Right hindlimb (tissue), 1 donor: ENCODE measurements around the gene MPHOSPH10.
"Not testable (repeated sequence)": the region's sequence is repeated elsewhere in the genome, so short reads cannot be mapped to it uniquely, and the experiment has no call there.

ENCODE experiments used
- DNase-seq: peaks from one replicate; pipeline ENCODE4 v3.0.0-alpha.2; 2018

Gene MPHOSPH10, protein sequence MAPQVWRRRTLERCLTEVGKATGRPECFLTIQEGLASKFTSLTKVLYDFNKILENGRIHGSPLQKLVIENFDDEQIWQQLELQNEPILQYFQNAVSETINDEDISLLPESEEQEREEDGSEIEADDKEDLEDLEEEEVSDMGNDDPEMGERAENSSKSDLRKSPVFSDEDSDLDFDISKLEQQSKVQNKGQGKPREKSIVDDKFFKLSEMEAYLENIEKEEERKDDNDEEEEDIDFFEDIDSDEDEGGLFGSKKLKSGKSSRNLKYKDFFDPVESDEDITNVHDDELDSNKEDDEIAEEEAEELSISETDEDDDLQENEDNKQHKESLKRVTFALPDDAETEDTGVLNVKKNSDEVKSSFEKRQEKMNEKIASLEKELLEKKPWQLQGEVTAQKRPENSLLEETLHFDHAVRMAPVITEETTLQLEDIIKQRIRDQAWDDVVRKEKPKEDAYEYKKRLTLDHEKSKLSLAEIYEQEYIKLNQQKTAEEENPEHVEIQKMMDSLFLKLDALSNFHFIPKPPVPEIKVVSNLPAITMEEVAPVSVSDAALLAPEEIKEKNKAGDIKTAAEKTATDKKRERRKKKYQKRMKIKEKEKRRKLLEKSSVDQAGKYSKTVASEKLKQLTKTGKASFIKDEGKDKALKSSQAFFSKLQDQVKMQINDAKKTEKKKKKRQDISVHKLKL

DNA sequence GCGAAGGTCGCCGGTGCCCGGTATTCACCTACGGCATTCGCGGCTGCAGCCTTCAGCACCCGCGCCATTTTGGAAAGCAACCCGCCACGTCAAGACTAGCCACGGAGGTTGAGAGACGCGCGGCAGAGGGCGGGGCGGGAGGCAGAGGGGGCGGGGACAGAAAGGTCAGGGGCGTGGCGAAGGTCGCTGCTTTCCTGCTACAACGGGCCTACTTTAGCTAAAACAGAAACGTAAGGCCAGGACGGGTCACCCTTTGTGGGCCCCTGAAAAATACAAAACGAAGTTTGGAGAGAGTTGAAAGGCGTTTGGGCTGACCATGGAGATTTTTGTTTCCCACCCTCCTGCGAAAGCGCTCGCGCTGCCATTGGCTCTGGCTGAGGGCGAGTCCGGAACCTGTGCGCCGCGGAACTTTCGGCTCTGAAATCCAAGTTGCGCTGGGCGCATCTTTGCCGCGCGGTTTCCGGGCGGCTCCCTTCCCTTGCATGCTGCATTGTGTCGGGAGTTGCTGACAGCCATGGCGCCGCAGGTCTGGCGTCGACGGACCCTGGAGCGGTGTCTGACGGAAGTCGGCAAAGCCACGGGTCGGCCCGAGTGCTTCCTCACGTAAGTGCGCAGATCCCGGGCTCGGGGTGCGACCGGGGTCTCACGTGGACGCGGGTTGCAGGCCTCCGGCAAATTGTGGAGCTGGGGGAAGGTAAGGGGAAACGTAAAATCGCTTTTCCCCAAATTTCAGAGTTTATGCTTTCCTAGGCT is at the start of gene MPHOSPH10, which contains the start of gene MCEE:
TSS of gene MPHOSPH10 (plus strand) at position 483 of the 753 bp plus-strand sequence. CDS start at position 515, 32 bp downstream.
TSS of gene MCEE (minus strand) at position 78 of the 753 bp plus-strand sequence. CDS start at position 68, 10 bp downstream.
- DNase-seq, result peak; percentile 96

GRCh38 chr2:71082402-71083252 is 47.8 kb upstream of the MPHOSPH10 start:
- DNase-seq, result no peak

GRCh38 chr2:71083297-71083696 is 47.1 kb upstream of the MPHOSPH10 start:
- not testable (repeated sequence) for DNase-seq

GRCh38 chr2:71083752-71084312 is 46.6 kb upstream of the MPHOSPH10 start:
- DNase-seq, result not testable (repeated sequence)

GRCh38 chr2:71085325-71086003 is 45.0 kb upstream of the MPHOSPH10 start:
- not testable (repeated sequence) for DNase-seq

- not testable (repeated sequence) for DNase-seq
Measured at GRCh38 chr2:71089475-71089874, 41.0 kb upstream of the MPHOSPH10 start.

- not testable (repeated sequence) for DNase-seq
Measured at GRCh38 chr2:71091808-71092207, 38.6 kb upstream of the MPHOSPH10 start.

- not testable (repeated sequence) for DNase-seq
Measured at GRCh38 chr2:71092491-71093260, 37.8 kb upstream of the MPHOSPH10 start.

DNA sequence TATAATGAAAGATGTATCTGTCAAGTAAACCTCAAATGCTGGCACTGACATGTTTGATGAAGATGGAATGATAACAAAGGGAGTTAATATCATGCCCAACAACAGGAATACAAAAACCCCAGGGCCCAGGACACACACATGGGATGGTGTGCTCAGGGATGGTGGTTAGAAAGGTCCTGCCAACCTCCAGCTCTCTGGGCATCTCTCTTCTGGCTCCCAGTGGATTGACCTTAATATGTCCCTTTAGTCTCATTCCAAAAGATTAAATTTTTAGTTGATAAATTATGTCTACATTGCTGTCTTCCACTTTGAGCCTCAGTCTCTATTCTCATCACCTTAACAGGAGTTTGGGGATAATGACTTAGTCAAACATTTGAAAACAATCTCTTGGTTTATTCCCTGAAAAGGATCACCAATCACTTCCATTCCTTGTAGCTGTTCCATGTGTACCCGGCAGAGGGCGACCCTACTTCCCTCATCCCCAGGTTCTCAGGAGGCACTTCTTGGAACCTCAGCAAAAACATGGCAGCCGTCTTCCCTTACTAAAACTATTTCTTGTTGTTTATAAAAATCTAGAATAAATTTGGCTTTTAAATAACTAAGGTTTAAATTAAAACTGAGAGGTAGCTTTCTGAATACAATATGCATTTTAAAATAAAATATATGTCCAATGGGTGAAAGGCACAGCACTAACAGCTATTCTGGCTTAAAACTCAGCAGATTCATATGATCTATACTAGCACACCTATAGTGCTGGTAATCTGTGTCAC is 30.1 kb upstream of the MPHOSPH10 start:
- DNase-seq, result no peak

DNA sequence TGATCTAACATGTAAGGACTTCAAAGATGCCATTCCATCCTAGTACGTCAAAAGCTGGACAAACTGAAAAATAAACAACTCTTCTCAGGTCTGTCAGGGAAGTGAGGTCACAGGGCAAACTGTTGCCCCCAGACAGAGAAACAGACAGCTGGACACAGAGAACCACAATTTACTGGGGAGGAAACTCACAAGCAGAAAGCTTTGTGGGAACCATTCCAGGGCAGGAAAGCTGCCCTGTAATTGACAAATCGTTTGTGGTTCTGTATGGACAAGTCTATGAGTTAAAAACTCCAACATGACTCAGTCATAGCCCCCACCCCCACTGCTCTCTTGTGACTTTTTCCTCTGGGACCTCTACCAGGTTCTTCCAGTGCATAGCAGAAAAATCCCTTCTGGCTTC is 28.8 kb upstream of the MPHOSPH10 start:
- DNase-seq, result peak; percentile 53

- DNase-seq, result no peak
Measured at GRCh38 chr2:71102981-71103681, 27.3 kb upstream of the MPHOSPH10 start.

GRCh38 chr2:71103809-71104208 is 26.6 kb upstream of the MPHOSPH10 start:
- no peak for DNase-seq

DNA sequence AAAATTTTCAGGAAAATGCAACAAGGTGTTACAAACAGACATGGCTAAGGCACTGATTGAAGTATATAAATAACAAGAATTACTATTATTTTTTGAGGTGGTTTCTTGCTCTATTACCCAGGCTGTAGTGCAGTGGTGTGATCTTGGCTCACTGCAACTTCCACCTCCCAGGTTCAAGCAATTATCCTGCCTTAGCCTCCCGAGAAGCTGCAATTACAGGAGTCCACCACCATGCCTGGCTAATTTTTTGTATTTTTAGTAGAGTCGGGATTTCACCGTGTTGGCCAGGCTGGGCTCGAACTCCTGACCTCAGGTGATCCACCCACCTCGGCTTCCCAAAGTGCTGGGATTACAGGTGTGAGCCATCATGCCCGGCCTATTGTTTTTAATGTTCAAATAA is 24.0 kb upstream of the MPHOSPH10 start:
- not testable (repeated sequence) for DNase-seq

DNA sequence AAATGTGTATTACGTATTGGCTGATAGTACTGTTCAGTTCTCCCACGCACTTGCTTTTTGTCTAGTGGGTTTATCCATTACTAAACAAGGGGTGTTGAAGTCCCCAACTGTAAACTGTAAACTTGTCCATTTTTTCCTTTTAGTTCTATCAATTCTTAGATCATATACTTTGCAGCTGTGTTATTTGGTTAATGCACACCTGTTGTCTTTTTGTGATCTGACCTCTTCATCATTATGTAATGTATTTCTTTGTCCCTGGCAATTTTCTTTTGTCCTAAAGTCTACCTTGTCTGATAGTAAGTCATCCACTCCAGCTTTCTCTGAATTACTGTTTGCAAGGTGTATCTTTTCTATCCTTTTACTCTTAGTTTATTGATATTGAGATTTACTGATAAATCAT is 22.3 kb upstream of the MPHOSPH10 start:
- DNase-seq, result no peak

DNA sequence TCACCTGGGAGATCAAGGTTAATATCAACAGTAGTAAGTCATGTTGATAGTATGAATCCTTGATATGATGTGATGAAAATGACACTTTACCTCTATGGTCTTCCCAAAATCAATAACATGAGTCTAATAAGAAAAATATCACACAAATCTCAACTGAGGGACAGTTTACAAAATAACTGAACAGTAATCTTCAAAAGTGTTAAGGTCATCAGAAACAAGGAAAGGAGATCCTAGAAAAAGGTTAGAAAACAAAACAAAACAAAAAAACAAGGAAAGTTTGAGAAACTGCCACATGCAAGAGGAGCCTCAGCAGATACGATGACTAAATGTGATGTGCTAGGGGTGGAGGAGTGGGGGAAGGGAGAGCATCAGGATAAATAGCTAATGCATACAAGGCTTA is 16.6 kb upstream of the MPHOSPH10 start:
- DNase-seq, result no peak

DNA sequence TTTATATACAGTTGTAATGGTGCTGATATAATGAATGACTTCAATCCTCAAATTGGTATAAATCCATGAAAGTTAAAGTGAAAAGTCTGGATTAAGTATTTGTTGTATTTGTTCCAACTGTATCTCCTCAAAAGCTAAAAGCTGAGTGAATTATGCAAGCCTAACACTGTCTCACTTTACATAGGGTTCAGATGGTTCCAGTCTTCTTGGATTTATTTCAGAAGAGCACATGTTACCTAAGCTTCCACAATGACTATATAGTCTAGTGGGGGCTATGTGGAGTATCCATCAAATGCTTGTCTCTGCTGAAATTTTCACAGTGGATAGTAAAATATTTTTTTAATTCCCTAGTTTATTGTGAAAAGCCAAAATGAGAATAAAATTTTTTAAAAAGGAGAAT is 13.4 kb upstream of the MPHOSPH10 start:
- DNase-seq, result no peak

GRCh38 chr2:71120195-71120594 is 10.2 kb upstream of the MPHOSPH10 start:
- no peak for DNase-seq

DNA sequence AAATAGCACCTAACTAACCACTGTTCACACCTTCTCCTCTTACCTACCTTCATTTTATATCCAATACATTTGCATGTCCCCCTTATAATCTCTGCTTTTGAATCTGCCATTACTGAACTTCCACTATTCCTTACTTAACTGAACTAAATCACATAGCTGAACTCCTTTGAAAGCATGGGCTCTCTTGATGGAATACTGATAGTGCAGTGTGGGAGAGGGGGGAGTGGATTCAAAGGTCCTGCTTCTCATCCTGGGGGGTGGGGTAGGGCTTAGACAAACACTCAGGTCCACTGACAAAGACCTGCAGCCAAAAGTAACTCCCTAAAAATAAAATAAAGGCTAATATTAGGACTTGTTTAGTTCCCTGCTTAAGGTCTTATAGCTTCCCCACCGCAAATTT is 9.0 kb upstream of the MPHOSPH10 start:
- DNase-seq, result no peak
